Heart left ventricle (tissue), 16 donors: ENCODE measurements around the gene RPL26. TPM values are rescaled to one million over a fixed set of nuclear protein-coding genes. Genes with fewer than 3 reads are reported as not detected.
"Not testable (repeated sequence)": the region's sequence is repeated elsewhere in the genome, so short reads cannot be mapped to it uniquely, and the experiment has no call there.

Experiments used
- ATAC-seq, 4 donors: fragments of 200-7000 bp; cut with Tn5 transposase; one replicate each; pipeline ENCODE4 v1.9.1; 2020 to 2022; ENCODE audit warnings: moderate library complexity in 4 of 4, mild to moderate bottlenecking in 3 of 4, moderate number of reproducible peaks in 1 of 4
- DNase-seq, 5 donors: peaks; one replicate each; pipeline ENCODE4 v3.0.0-alpha.2; 2020
- H3K27ac ChIP-seq, 12 donors: fragments of 200-600 bp; sonication (generic) in 4 of 12; one replicate each; pipeline versions ENCODE4 v1.5.0 to v1.8.0; 2016 to 2022; ENCODE audit warnings: mild to moderate bottlenecking in 2 of 12
- H3K27me3 ChIP-seq, 9 donors: fragments of 200-600 bp; sonication (generic) in 2 of 9; one replicate each; pipeline versions ENCODE4 v1.5.1 to v1.8.0; 2016 to 2022; ENCODE audit warnings: mild to moderate bottlenecking in 3 of 9
- H3K36me3 ChIP-seq, 9 donors: fragments of 200-600 bp; sonication (generic) in 2 of 9; one replicate each; pipeline versions ENCODE4 v1.5.0 to v1.8.0; 2018 to 2022; ENCODE audit warnings: mild to moderate bottlenecking in 2 of 9
- H3K4me1 ChIP-seq, 12 donors: fragments of 200-600 bp; sonication (generic) in 4 of 12; one replicate each; pipeline versions ENCODE4 v1.5.0 to v1.8.0; 2016 to 2022; ENCODE audit warnings: mild to moderate bottlenecking in 3 of 12
- H3K4me3 ChIP-seq, 12 donors: fragments of 200-600 bp; sonication (generic) in 4 of 12; one replicate each; pipeline versions ENCODE4 v1.5.0 to v1.8.0; 2017 to 2022; ENCODE audit warnings: mild to moderate bottlenecking in 9 of 12, moderate library complexity in 4 of 12
- H3K9me3 ChIP-seq, 12 donors: fragments of 200-600 bp; sonication (generic) in 4 of 12; one replicate each; pipeline versions ENCODE4 v1.5.0 to v1.8.0; 2016 to 2022; ENCODE audit warnings: mild to moderate bottlenecking in 1 of 12
- CTCF ChIP-seq, 12 donors: fragments of 200-600 bp; sonication (generic) in 4 of 12; IDR thresholded peaks; one replicate each; pipeline versions ENCODE4 v1.5.0 to v1.8.0; 2018 to 2022; ENCODE audit warnings: antibody characterized with exemption in 12 of 12, mild to moderate bottlenecking in 5 of 12
- POLR2A ChIP-seq, 2 donors: fragments of 450-650 bp; IDR thresholded peaks; one replicate each; pipeline ENCODE4 v1.6.1; 2017; ENCODE audit warnings: antibody characterized with exemption in 2 of 2, mild to moderate bottlenecking in 2 of 2, moderate library complexity in 2 of 2
- WGBS, 4 donors: extraction: QIAGEN DNeasy Blood & Tissue Kit in 2 of 4; methylation state at CpG; one replicate each; pipeline versions ENCODE4 v1.1.5 to v1.1.7; 2013 to 2018; 5-methylcytosine and 5-hydroxymethylcytosine counted together
- intact Hi-C, 10 donors: fragments of 100-400 bp; cut with DNase I; formaldehyde crosslinking; loops; one replicate each; pipeline versions ENCODE4 v1.11.1 to v1.14.2; 2022
- polyA plus RNA-seq, 2 donors: library from polyadenylated mRNA; stranded (reverse); fragments of 200-250 nt; gene quantifications; one replicate each; pipeline ENCODE4 v1.2.3, GENCODE V29; 2013
- total RNA-seq, 9 donors: library from RNA; depleted of rRNA in 2 of 9; stranded (reverse); fragments of >200 nt in 2 of 9; fragmentation: NEBNext Ultra II Directional in 3 of 9; extraction: Animal tissue kit (Norgen Biotek cat#: 25700) in 3 of 9; gene quantifications; one replicate each; pipeline versions ENCODE4 v1.1.0 to v1.2.4, GENCODE V29; 2016 to 2023
- donor health status: ischemic (EF 13 %, LVEDD 7.1; RV severe dilation, severe dysfunction).
- donor health status: healthy with polysubstance abuse.
- donor health status: DM: no; HTN: yes; CAD: no.
- donor health status: DM: no; HTN: no; CAD: no.
- donor health status: ischemic (EF 25% LVEDD 6.9; RV normal size, moderate dysfunction).
- donor health status: ischemic (EF 25% LVEDD 5.7; RV mildly dilated, moderate dysfunction).
- donor health status: healthy.
- donor health status: DM: yes; HTN: yes; CAD: no.
- donor health status: ischemic (EF 35%, LVEDD 5.7; RV mildly dilated, moderate dysfunction).
- donor health status: nonischemic (EF 11% LVEDD 7.7; RV severe dilation, severe dysfunction).
- donor health status: DM: yes; HTN: yes; CAD: no.
- donor health status: PGD.
- donor health status: ischemic (EF 29% LVEDD 5.4; RV normal size, mild dysfunction).
- donor health status: nonischemic (EF 23%, LVEDD 6.1; RV moderate dilation, normal function).

RPL26 gene
- total and polyA plus RNA-seq, 11 donors: 967 to 4,104 (median 1,265) TPM

- intact Hi-C loops: no loop called here
- Histone ChIP-seq H3K4me3 (no peak overlapping the region), H3K4me1 (no peaks in the 10 kb centered on the region), H3K36me3 (no peaks in the 10 kb centered on the region), H3K27me3 (peaks cover 0 to 26% (median 19%) of the 10 kb centered on the region in 9 donors), H3K9me3 (no peaks in the 10 kb centered on the region), H3K27ac (no peak overlapping the region)
- DNase-seq: no peak
- 83 to 89% (median 86%) methylated on average over 2 of the region's 2 CpGs for WGBS, 4 donors
- no peak for ATAC-seq
- TF ChIP-seq POLR2A (IDR thresholded peaks at IDR 0.05): no peak
- TF ChIP-seq CTCF (IDR thresholded peaks at IDR 0.05): no peak
Observed at GRCh38 chr17:8401107-8401506, 18.1 kb upstream of the RPL26 start.

GRCh38 chr17:8398980-8399379 lies 16.0 kb upstream of the RPL26 start:
- WGBS, 4 donors: 55 to 83% (median 62%) methylated on average over 6 of the region's 6 CpGs
- peaks cover 0 to 40% (median 21%) of the 10 kb centered on the region in 9 donors for H3K27me3 ChIP-seq

GRCh38 chr17:8397636-8398035 lies 14.6 kb upstream of the RPL26 start, which contains the start of gene RNF222:
TSS of gene RNF222 (minus strand) at chr17:8397827. CDS start at chr17:8393461, 4,366 bp downstream.
- 58 to 73% (median 61%) methylated on average over 12 to 13 of the region's 13 CpGs for WGBS, 4 donors

More at GRCh38 chr17:8398980-8399379, 16.0 kb upstream of the RPL26 start:
- intact Hi-C loops: no loop called here
- TF ChIP-seq CTCF (IDR thresholded peaks at IDR 0.05) (no peak), POLR2A (IDR thresholded peaks at IDR 0.05) (no peak)
- H3K9me3 ChIP-seq: no peaks in the 10 kb centered on the region
- DNase-seq (no peak), ATAC-seq (no peak)
- H3K36me3 ChIP-seq: no peaks in the 10 kb centered on the region
- H3K4me1 ChIP-seq: peaks cover 0 to under 1% (median 0%) of the 10 kb centered on the region in 12 donors
- no peak overlapping the region for H3K27ac ChIP-seq
- H3K4me3 ChIP-seq: no peak overlapping the region

GRCh38 chr17:8394497-8394896 lies 11.5 kb upstream of the RPL26 start:
- H3K9me3 ChIP-seq, ATAC-seq, intact Hi-C loops, H3K4me1 ChIP-seq, H3K36me3 ChIP-seq, H3K4me3 ChIP-seq, DNase-seq, H3K27ac ChIP-seq: not testable (repeated sequence)
- 71 to 90% (median 85%) methylated on average over 9 of the region's 9 CpGs for WGBS, 4 donors
- peaks cover 0 to 41% (median 21%) of the 10 kb centered on the region in 9 donors for H3K27me3 ChIP-seq

More at GRCh38 chr17:8397636-8398035, 14.6 kb upstream of the RPL26 start, which contains the start of gene RNF222:
- Histone ChIP-seq H3K36me3 (no peaks in the 10 kb centered on the region), H3K9me3 (no peaks in the 10 kb centered on the region), H3K27ac (no peak within 1 kb of the TSS), H3K27me3 (peaks cover 0 to 41% (median 21%) of the 10 kb centered on the region in 9 donors), H3K4me3 (no peak within 1 kb of the TSS), H3K4me1 (peaks cover 0 to 6% (median 0%) of the 10 kb centered on the region in 12 donors)
- no peak for ATAC-seq
- intact Hi-C loops: no loop called here
- TF ChIP-seq CTCF (IDR thresholded peaks at IDR 0.05): no peak
- no peak for DNase-seq
